ENCODE data around the gene KRTAP3-1. TPM values are rescaled to one million over a fixed set of nuclear protein-coding genes. Genes with fewer than 3 reads are reported as not detected.

Gene KRTAP3-1
- total RNA-seq, 4 donors from 2014 or later = not detected

DNA sequence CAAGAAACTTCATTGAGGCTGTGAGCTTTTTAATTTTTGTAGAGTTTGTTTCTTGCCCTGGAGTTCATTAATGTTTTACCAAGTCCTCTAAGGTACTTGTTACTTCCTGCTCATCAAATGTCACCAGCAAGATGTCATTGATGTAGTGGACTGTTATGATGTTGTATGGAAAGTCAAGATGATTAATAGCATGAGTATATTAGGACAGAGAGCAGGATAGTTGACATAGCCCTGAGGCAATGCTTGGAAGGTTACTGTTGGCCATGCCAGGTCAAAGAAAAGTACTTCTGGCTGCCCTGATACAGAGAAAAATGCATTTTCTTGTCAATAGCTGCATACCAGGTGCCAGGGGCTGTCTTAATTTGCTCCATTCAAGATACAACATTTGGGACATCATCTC is 11.4 kb upstream of the KRTAP3-1 start:
- TF ChIP-seq EP300 (IDR thresholded peaks at IDR 0.05; ENCODE audit: low read depth) (no peak), POLR2A (IDR thresholded peaks at IDR 0.05) (no peak), CTCF (IDR thresholded peaks at IDR 0.05) (no peak), POLR2AphosphoS5 (IDR thresholded peaks at IDR 0.05) (no peak)
- Histone ChIP-seq H3K36me3 (no peaks in the 10 kb centered on the region), H3K9me3 (no peaks in the 10 kb centered on the region), H3K4me1 (no peaks in the 10 kb centered on the region), H3K4me3 (no peak overlapping the region), H3K27ac (no peak overlapping the region), H3K27me3 (no peaks in the 10 kb centered on the region)
- intact Hi-C loops (cut with DNase I; ENCODE audit: low total_unique reads) = no loop called here
- DNase-seq = no peak
- in situ Hi-C loops (cut with MboI; ENCODE audit: low pct_ligation_motif_present in 1 of 4, low pct_unique_long_range_greater_than_20kb in 1 of 4, low sequenced_read_pairs in 3 of 4) = no loop called here

GRCh38 chr17:41019415-41019814 is 10.5 kb upstream of the KRTAP3-1 start:
- Histone ChIP-seq H3K4me3 (no peak overlapping the region), H3K4me1 (no peaks in the 10 kb centered on the region), H3K27me3 (no peaks in the 10 kb centered on the region), H3K27ac (no peak overlapping the region), H3K36me3 (no peaks in the 10 kb centered on the region), H3K9me3 (no peaks in the 10 kb centered on the region)
- no peak for TF ChIP-seq POLR2A (IDR thresholded peaks at IDR 0.05)
- no peak for TF ChIP-seq POLR2AphosphoS5 (IDR thresholded peaks at IDR 0.05)
- no peak for TF ChIP-seq CTCF (IDR thresholded peaks at IDR 0.05)
- no peak for TF ChIP-seq EP300 (IDR thresholded peaks at IDR 0.05; ENCODE audit: low read depth)
- in situ Hi-C loops (cut with MboI; ENCODE audit: low pct_ligation_motif_present in 1 of 4, low pct_unique_long_range_greater_than_20kb in 1 of 4, low sequenced_read_pairs in 3 of 4) (no loop called here), intact Hi-C loops (cut with DNase I; ENCODE audit: low total_unique reads) (no loop called here)
- no peak for DNase-seq
- WGBS, 2 donors (ENCODE audit: low coverage in 1 of 2) = 97 to 100% methylated on average over 1 to 3 of the region's 3 CpGs

GRCh38 chr17:41018541-41018940 is 9.6 kb upstream of the KRTAP3-1 start:
- in situ Hi-C loops (cut with MboI; ENCODE audit: low pct_ligation_motif_present in 1 of 4, low pct_unique_long_range_greater_than_20kb in 1 of 4, low sequenced_read_pairs in 3 of 4) = no loop called here
- Histone ChIP-seq H3K4me1 (no peaks in the 10 kb centered on the region), H3K27me3 (no peaks in the 10 kb centered on the region), H3K4me3 (no peak overlapping the region), H3K9me3 (no peaks in the 10 kb centered on the region), H3K27ac (no peak overlapping the region), H3K36me3 (no peaks in the 10 kb centered on the region)
- intact Hi-C loops (cut with DNase I; ENCODE audit: low total_unique reads) = no loop called here
- DNase-seq = no peak
- WGBS, 2 donors (ENCODE audit: low coverage in 1 of 2) = 43 to 78% methylated on average over 1 to 3 of the region's 3 CpGs
- TF ChIP-seq EP300 (IDR thresholded peaks at IDR 0.05; ENCODE audit: low read depth) (no peak), CTCF (IDR thresholded peaks at IDR 0.05) (no peak), POLR2A (IDR thresholded peaks at IDR 0.05) (no peak), POLR2AphosphoS5 (IDR thresholded peaks at IDR 0.05) (no peak)

DNA sequence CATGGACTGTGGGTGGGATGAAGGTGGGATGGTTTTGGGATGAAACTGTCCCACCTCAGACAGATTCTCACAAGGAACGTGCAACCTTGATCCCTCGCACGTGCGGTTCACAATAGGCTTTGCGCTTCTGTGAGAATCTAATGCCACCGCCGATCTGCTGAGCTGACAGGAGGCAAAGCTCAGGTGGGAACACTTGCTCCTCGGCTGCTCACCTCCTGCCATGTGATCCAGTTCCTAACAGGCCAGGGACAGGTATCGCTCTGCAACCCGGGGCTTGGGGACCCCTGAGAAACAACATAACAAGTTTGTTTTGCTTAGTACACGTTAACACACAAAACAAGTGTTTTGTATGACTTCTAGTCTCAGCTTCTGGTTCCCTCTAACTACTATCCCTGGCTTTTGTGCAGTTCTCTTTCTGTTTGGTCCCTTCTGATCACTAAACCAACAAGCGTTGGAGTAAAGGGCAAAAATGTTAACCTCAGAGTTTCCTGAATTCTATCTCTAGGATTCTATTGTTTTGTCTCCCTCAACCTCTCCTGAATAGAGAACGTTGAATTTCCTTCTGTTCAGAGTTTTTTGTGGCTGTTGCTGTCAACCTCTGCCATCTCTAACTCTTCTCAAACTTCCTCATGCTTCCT is 7.8 kb upstream of the KRTAP3-1 start:
- no peaks in the 10 kb centered on the region for H3K9me3 ChIP-seq
- intact Hi-C loops (cut with DNase I; ENCODE audit: low total_unique reads) (no loop called here), in situ Hi-C loops (cut with MboI; ENCODE audit: low pct_ligation_motif_present in 1 of 4, low pct_unique_long_range_greater_than_20kb in 1 of 4, low sequenced_read_pairs in 3 of 4) (no loop called here)
- H3K4me3 ChIP-seq = no peak overlapping the region
- no peak for DNase-seq
- TF ChIP-seq POLR2A (IDR thresholded peaks at IDR 0.05) = no peak
- TF ChIP-seq POLR2AphosphoS5 (IDR thresholded peaks at IDR 0.05) = no peak
- TF ChIP-seq EP300 (IDR thresholded peaks at IDR 0.05; ENCODE audit: low read depth) = no peak
- no peak for TF ChIP-seq CTCF (IDR thresholded peaks at IDR 0.05)
- no peaks in the 10 kb centered on the region for H3K27me3 ChIP-seq
- 41 to 85% methylated on average over 2 to 13 of the region's 13 CpGs for WGBS, 2 donors (ENCODE audit: low coverage in 1 of 2)
- no peaks in the 10 kb centered on the region for H3K36me3 ChIP-seq
- no peak overlapping the region for H3K27ac ChIP-seq
- H3K4me1 ChIP-seq = no peaks in the 10 kb centered on the region

Data from transverse colon (tissue), 4 donors.